Ishikawa (cell line): ENCODE measurements around the gene MMP17.

Source experiments
- CREB1 ChIP-seq: IDR thresholded peaks from 2 replicates; pipeline ENCODE4 v1.6.1; 2012; ENCODE audit warnings: low read depth
- FOXM1 ChIP-seq: IDR thresholded peaks from 2 replicates; pipeline ENCODE4 v1.6.1; 2012; ENCODE audit warnings: low read depth, borderline replicate concordance
- MAX ChIP-seq: IDR thresholded peaks from 2 replicates; pipeline ENCODE4 v1.6.1; 2012
- NFIC ChIP-seq: IDR thresholded peaks from 2 replicates; pipeline ENCODE4 v1.6.1; 2012
- RAD21 ChIP-seq: IDR thresholded peaks from 2 replicates; pipeline ENCODE4 v1.6.1; 2012; ENCODE audit warnings: low read depth
- TAF1 ChIP-seq: IDR thresholded peaks from 2 replicates; pipeline ENCODE4 v1.6.1; 2012; ENCODE audit warnings: low read depth, mild to moderate bottlenecking
- TCF12 ChIP-seq: IDR thresholded peaks from 2 replicates; pipeline ENCODE4 v1.6.1; 2012; ENCODE audit warnings: low read depth
- YY1 ChIP-seq: IDR thresholded peaks from 2 replicates; pipeline ENCODE4 v1.6.1; 2012; ENCODE audit warnings: low read depth

- TF ChIP-seq TAF1: no peak
- no peak for TF ChIP-seq YY1
- TF ChIP-seq CREB1: no peak
- no peak for TF ChIP-seq FOXM1
- TF ChIP-seq NFIC: no peak
- 0 out of 2 replicates have a peak, but pooled peaks have one; percentile 39 for TF ChIP-seq MAX
- TF ChIP-seq TCF12: 0 out of 2 replicates have a peak, but pooled peaks have one; percentile 16
- no peak for TF ChIP-seq RAD21
These were observed 27.4 kb downstream of the MMP17 start for GRCh38 chr12:131855521-131856142.
